ELF-1 (cell line): ENCODE measurements around the gene FANCF.

Experiments
- DNase-seq: peaks from one replicate; pipeline ENCODE4 v3.0.0-alpha.2; 2016; ENCODE audit warnings: low read depth, low spot score

The FANCF gene

DNA sequence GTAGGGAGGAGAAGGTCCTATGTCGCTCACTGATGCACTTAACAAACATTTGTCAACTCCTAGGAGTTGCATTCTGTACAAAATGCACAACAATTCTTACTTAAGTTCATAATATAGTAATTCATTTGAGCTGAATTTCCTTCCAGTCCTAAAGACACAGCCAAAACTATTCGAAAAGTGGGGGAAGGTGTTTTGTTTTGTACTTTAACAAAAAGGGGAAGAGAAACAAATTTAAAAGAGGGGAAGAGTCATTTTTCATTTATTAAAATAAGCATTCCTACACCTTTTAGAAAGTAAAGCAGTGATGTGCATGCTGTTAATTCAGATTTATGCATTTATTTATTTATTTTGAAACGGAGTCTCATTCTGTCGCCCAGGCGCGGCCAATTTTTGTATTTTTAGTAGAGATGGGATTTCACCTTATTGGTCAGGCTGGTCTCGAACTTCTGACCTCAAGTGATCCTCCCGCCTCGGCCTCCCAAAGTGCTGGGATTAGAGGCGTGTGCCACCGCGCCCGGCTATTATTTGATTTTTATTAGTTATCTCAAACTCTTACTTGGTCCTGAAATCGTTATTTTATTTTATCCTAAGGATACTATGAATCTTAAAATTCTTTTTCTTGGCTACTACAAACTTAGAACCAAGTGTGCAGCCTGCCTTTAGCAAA is 1.1 kb upstream of the FANCF start:
- no peak for DNase-seq

DNA sequence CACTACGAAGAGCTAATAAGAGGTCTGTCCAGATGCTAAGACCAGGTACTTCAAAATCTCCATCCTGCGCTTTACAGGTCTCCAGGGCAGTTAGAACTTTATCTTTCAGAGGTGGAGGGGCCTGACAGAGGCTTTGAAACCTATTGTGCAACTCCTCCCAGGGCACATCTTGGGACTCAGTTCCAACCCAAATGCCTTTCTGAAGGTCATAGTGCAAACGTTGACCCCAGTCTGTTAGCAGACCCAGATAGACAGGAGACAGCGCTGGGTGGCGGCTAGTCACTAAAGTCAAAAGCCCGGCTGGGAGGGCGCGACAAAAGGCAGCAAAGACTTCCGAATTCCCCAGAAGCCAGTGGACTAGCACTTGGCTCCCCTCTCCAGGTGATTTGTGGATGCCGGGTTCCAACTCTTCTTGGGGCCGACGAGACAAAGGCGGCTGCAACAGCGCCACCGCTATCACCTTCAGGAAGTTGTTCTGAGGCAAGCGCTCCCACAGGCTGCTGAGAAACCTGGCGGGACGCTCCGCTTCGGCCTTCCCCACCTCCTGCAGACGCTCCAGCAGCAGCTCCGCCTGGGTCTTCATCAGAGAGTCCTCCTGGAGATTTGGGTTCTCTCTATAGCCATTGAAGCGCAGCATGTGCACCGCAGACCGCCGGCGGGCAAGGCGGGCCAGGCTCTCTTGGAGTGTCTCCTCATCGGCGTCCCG is 728 bp downstream of the FANCF start:
- DNase-seq, result peak; percentile 90

DNA sequence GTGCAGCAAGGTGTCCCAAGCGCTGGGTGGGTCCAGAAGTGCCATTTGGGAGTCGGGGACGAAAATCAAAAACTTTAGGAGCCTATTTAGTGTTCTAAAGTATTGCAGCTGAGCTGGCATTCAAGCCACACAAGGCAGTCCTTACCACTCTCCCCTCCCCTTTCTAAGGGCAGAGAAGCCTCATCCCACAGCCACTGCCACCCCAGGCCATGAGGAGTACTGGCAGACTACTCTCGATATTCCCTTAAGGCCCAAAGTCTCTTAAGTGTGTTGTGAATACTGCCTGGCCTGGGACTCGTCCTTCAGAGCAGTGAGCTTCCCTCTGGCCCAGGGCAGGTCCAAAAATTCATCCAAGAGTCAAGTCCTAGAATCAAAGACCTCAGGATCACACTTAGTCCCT is 7.8 kb downstream of the FANCF start:
- DNase-seq, result no peak

DNA sequence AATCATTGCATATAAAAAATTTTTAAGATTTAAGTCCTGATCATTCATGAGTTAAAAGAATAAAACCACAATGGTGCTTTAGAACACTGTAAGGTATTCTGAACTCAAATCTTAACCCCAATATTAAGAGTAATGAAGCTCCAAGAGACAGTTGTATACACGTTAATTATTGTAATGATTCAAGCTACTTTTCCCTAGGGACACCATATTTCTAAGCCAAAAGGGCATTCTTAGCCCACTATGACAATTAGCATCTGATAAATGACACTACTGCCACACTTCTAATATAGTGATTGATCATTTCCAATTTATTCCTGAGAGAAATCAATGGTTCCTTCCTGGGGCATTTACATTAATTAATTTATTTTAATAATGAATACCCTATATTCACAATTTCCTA is 21.7 kb downstream of the FANCF start:
- no peak for DNase-seq

DNA sequence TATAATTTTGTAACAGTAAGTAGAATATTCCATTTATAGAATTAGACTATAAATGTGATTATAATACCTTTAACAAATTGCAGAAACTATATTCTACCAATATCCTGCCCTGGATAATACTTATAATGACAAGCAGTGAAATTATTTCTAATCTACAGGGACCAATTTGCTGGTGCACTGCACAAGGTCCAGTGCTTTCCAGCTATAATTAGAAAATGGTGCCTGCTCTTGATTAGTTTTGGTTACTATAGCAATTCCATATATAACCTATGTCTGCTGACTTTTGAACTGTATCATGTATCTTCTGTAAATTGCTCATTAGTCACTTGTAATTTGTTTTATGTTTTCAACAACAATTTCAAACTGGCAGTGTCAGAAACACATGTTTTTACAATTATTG is 23.1 kb downstream of the FANCF start:
- DNase-seq, result no peak

DNA sequence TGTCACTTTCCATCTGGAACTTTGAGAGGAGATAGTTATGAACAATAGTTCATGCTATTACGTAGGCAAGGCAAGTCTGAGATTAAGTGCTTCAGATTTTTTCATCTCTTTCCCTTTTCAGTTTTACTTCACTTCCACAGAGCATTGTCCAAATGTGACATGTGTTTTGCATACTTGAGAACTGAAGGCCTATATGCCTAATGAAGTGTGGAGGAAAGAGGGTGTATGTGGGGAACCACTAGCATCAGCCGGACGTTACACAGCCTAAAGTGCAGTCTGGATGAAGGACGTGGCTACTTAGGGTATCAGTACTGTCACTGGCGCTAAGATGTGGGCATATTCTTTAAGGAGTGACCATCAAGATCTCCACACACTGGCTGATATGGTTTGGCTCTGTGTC is 26.2 kb downstream of the FANCF start:
- no peak for DNase-seq

DNA sequence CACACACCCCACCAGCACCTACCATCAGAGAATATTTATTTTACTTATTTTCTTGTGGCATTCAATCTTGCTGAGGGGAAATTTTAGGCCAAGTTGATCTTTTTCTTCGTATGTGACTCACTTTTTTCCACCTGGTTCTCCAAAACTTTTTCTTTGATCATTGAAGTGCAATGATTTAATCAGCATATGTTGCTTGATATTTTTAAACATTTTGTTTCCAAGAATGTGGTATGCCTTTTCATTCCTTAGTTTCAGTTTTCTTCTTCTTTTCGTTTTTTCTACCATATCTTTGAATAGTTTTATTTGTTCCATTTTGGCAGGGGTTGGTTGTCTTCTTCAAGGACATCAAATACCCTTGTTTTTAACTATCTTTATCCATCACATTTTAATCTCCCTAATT is 28.6 kb downstream of the FANCF start:
- DNase-seq, result no peak

DNA sequence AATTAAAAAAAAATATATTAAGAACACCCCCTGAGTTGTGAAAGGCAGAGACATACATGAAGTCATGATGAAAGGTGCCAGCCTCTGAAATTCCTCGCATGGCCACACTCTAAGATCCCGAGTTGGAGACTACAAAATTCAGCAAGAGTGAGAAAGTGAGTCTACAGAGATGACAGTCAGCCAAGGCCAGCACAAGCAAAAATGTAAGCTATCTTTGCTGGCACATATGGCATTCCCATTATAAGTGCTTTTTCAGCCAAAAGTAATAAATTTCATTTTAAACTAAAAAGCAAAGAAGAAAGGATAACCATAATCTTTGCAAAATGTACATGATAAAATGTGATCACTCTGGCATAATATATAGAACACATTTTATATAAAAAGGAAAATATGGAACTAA is 40.6 kb downstream of the FANCF start:
- DNase-seq, result no peak

DNA sequence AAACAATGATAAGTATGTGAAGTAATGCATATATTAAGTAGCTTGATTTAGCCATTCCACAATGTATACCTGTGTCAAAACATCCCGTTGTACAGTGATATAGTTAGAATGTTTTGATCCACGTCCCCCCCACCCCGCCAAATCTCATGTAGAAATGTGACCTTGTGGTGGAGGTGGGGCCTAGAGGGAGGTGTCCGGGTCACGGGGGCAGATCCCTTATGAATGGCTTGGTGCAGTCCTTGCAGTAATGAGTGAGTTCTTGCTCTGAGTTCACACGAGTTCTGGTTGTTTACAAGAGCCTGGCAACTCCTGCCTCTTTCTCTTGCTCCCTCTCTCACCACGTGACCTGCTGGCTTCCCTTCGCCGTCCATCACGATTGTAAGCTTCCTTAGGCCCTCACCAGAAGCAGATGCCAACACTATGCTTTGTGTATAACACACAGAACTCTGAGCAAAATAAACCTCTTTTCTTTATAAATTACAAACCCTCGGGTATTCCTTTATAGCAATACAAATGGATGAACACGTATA is 41.6 kb downstream of the FANCF start:
- no peak for DNase-seq

DNA sequence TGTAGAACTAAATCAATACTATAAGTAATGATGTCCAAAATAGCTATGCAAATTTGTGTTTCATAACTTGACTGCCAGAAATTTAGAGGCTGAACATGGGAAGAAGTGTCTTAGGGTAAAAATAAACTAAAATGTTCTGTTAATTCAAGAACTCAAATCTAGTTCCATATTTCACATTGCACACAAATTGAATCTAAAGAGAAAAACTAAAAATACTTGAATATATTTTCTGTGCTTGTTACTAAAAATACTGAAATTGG is 43.5 kb downstream of the FANCF start:
- DNase-seq, result no peak

DNA sequence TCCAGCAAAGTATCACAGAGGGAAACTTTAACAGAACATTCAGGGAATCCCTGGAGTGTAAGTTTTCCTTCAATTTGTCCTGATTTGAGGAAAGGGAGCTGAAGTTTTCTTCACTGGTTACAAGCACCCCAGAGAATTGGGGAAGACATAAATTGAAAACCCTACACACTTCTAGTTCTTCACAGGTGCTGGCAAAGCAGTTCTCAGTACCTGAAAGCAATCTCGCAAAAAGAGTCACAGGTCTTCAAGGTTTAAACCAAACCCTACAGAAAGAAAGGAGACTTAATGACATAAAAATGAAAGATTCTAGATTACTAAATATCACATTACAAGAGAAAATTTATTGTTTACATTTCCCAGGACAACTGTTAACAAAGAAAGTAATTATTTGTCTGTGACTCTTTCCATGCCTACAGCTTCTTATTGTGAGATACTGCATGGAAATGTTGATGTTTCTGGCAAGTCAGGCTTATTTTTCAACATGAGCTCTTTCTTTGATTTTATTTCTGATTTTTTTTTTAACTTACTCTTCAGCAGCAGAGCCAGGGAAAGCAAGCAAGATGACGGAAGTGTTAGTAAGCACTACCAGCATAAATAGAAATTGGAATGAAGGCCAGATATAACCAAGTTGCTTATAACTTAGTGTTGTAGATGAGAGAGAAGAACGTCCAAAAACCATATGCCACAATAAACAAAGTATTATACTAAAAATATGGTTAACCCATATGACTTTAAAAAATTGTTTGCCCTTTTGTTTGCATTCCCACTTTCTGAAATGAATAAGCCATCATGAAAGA is 44.1 kb downstream of the FANCF start:
- no peak for DNase-seq

DNA sequence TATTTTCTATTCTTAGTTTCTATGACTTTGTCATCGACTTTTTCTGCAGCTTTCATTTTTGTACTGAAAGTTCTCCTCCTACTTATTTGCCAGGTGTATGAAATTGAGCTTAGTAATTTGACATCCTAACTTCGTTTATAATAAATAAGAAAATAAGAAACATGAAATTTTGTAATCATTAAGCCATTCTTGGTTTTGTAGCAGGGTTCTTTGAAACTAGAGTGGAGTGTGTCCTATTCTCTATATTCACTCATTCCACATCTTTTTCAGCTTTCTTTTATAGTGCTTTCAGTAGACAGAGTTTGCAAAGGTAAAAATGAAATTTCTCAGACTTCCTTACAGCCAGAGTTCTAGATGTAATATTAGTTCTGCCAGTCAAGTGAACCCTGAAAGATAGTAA is 47.8 kb downstream of the FANCF start:
- no peak for DNase-seq
